Stimulated activated CD8-positive, alpha-beta memory T cell treated with anti-CD3 and anti-CD28 coated beads, Interleukin-7, amount 100 ng/mL, for 4 hours (primary cell): ENCODE results near the gene FAM117B.

ENCODE experiments used
- DNase-seq, 2 donors: peaks; one replicate each; pipeline ENCODE4 v3.0.0-alpha.2; 2020; ENCODE audit warnings: low read depth in 2 of 2

FAM117B gene

GRCh38 chr2:202814226-202814625, 179.5 kb downstream of the FAM117B start:
- DNase-seq: no peak

GRCh38 chr2:202815548-202816360, 181.0 kb downstream of the FAM117B start:
- DNase-seq: no peak

GRCh38 chr2:202817771-202818170, 183.0 kb downstream of the FAM117B start:
- DNase-seq: no peak

GRCh38 chr2:202818321-202818720, 183.6 kb downstream of the FAM117B start:
- no peak for DNase-seq
